Stimulated activated CD8-positive, alpha-beta memory T cell treated with anti-CD3 and anti-CD28 coated beads, Interleukin-2, amount 100 ng/mL, for 1 hour (primary cell): Measurements from ENCODE around the gene MUS81.
A peak's percentile ranks its signal among the peaks of the same experiment; 100 is the strongest.

ENCODE experiments used
- DNase-seq, 2 donors: peaks; one replicate each; pipeline ENCODE4 v3.0.0-alpha.2; 2020; ENCODE audit warnings: low read depth in 2 of 2

MUS81 gene

GRCh38 chr11:65871811-65872548, 11.7 kb downstream of the MUS81 start:
- no peak for DNase-seq

GRCh38 chr11:65872586-65873317, 12.5 kb downstream of the MUS81 start, which contains the start of gene EFEMP2:
Gene EFEMP2, minus strand, starts transcription at chr11:65872800. Its CDS starts 446 bp downstream, at chr11:65872354.
- DNase-seq, result no peak

GRCh38 chr11:65873318-65874156, 13.3 kb downstream of the MUS81 start:
- DNase-seq, result peak; percentile 95 to 97

- no peak for DNase-seq
These were observed 19.4 kb downstream of the MUS81 start, which contains the start of gene CTSW for GRCh38 chr11:65879617-65880016. Gene CTSW, plus strand, starts transcription at chr11:65879837. Its CDS starts 18 bp downstream, at chr11:65879855.

GRCh38 chr11:65880027-65880426, 19.8 kb downstream of the MUS81 start:
- no peak for DNase-seq

GRCh38 chr11:65880844-65881421, 20.7 kb downstream of the MUS81 start:
- DNase-seq, result no peak

GRCh38 chr11:65882120-65883057, 22.2 kb downstream of the MUS81 start:
- no peak for DNase-seq

- no peak for DNase-seq
These were observed 23.0 kb downstream of the MUS81 start for GRCh38 chr11:65883058-65883761.

GRCh38 chr11:65883786-65884715, 23.8 kb downstream of the MUS81 start:
- no peak for DNase-seq

GRCh38 chr11:65884716-65885092, 24.5 kb downstream of the MUS81 start:
- peak; percentile 62 to 67 for DNase-seq

- DNase-seq, result no peak
These were observed 25.0 kb downstream of the MUS81 start for GRCh38 chr11:65885231-65885630.

- DNase-seq, result no peak
These were observed 25.7 kb downstream of the MUS81 start for GRCh38 chr11:65885808-65886536.

- DNase-seq, result no peak
These were observed 26.8 kb downstream of the MUS81 start for GRCh38 chr11:65886826-65887722.

GRCh38 chr11:65887723-65888162, 27.5 kb downstream of the MUS81 start:
- DNase-seq, result no peak

GRCh38 chr11:65888163-65888814, 28.1 kb downstream of the MUS81 start, which contains the start of gene FIBP:
Gene FIBP, minus strand, starts transcription at chr11:65888471. Its CDS starts 53 bp downstream, at chr11:65888418.
- peak; percentile 89 to 93 for DNase-seq
